ENCODE results near the gene HLF. TPM values are rescaled to one million over a fixed set of nuclear protein-coding genes. Genes with fewer than 3 reads are reported as not detected.

Gene HLF
- total and polyA plus RNA-seq, 2 donors (not counting 1 experiment from before 2014, with no cell fraction given) = 0.10 TPM; not detected in 1

- no peaks in the 10 kb centered on the region for H4K20me1 ChIP-seq (ENCODE audit: control insufficient read depth, insufficient read depth, low read length, poor library complexity, severe bottlenecking)
- Mint-ChIP-seq H3K27me3 (peaks cover 11% of the 10 kb centered on the region), H3K4me1 (peaks cover 3% of the 10 kb centered on the region), H3K9me3 (ENCODE audit: insufficient read depth) (no peaks in the 10 kb centered on the region), H3K27ac (no peak overlapping the region), H3K4me3 (no peak overlapping the region)
- no peak overlapping the region for H2AFZ ChIP-seq (ENCODE audit: insufficient read depth, low read depth, low read length, poor library complexity, severe bottlenecking)
- H3K4me3 ChIP-seq (ENCODE audit: control extremely low read depth in 1 of 5, extremely low read depth in 1 of 5, insufficient read depth in 1 of 5, low read depth in 2 of 5, low read length in 4 of 5) = no peak overlapping the region
- no peak for ATAC-seq (ENCODE audit: low read depth)
- H3K36me3 ChIP-seq (replicated peaks in 1 of 2; ENCODE audit: control extremely low read depth in 1 of 2, control insufficient read depth in 1 of 2, extremely low read depth in 1 of 2, insufficient read depth in 2 of 2, low read length in 1 of 2) = no peaks in the 10 kb centered on the region
- H3K9ac ChIP-seq (ENCODE audit: low read length) = no peak overlapping the region
- CTCF ChIA-PET = interaction anchor here (1.4 to 7.0 kb wide), 4 partner anchors 8 to 358 kb away, joined by 6 to 82 read pairs (median 34); partner anchors contain the start of gene SMIM36
- no peak overlapping the region for H3K27ac ChIP-seq (ENCODE audit: low read length in 2 of 2)
- TF ChIP-seq EZH2 (IDR thresholded peaks at IDR 0.05; ENCODE audit: borderline replicate concordance, insufficient read depth, low read depth, low read length, poor library complexity, severe bottlenecking) (no peak), CTCF (IDR thresholded peaks at IDR 0.05) (no peak)
- no CpG with 5 or more reads among the region's 2 CpGs for WGBS (ENCODE audit: insufficient coverage)
- POLR2A ChIA-PET = no interaction called here
- H3K4me1 ChIP-seq (ENCODE audit: control insufficient read depth in 2 of 2, insufficient read depth in 2 of 2, low read length in 2 of 2) = no peaks in the 10 kb centered on the region
- H3K9me3 ChIP-seq (ENCODE audit: control extremely low read depth in 1 of 3, control insufficient read depth in 2 of 3, insufficient read depth in 1 of 3, low read length in 2 of 3) = peaks cover 0 to 4% (median 0%) of the 10 kb centered on the region in 3 donors
- peaks cover 0 to 3% (median 0%) of the 10 kb centered on the region in 4 experiments for H3K27me3 ChIP-seq (replicated peaks in 1 of 4; ENCODE audit: control extremely low read depth in 1 of 4, control insufficient read depth in 3 of 4, insufficient read depth in 4 of 4, low read length in 3 of 4)
- no peak for DNase-seq
- H3K79me2 ChIP-seq (ENCODE audit: control insufficient read depth, insufficient read depth, low read length) = no peaks in the 10 kb centered on the region
- H3K4me2 ChIP-seq (replicated peaks; ENCODE audit: low read depth, low read length, poor library complexity, severe bottlenecking) = no peak overlapping the region
- intact Hi-C loops (cut with micrococcal nuclease) = no loop called here
Measured at GRCh38 chr17:55350825-55351205, 86.1 kb downstream of the HLF start.

- WGBS (ENCODE audit: insufficient coverage) = no CpG with 5 or more reads among the region's 1 CpG
Measured at GRCh38 chr17:55351226-55351625, 86.5 kb downstream of the HLF start.

More at GRCh38 chr17:55351226-55351625, 86.5 kb downstream of the HLF start:
- Mint-ChIP-seq H3K4me3 (no peak overlapping the region), H3K9me3 (ENCODE audit: insufficient read depth) (no peaks in the 10 kb centered on the region), H3K27me3 (peaks cover 10% of the 10 kb centered on the region), H3K27ac (no peak overlapping the region), H3K4me1 (peaks cover 3% of the 10 kb centered on the region)
- ATAC-seq (ENCODE audit: low read depth) = no peak
- H3K4me3 ChIP-seq (ENCODE audit: control extremely low read depth in 1 of 5, extremely low read depth in 1 of 5, insufficient read depth in 1 of 5, low read depth in 2 of 5, low read length in 4 of 5) = no peak overlapping the region
- no peak for DNase-seq
- H3K27ac ChIP-seq (ENCODE audit: low read length in 2 of 2) = no peak overlapping the region
- no peaks in the 10 kb centered on the region for H4K20me1 ChIP-seq (ENCODE audit: control insufficient read depth, insufficient read depth, low read length, poor library complexity, severe bottlenecking)
- H3K9me3 ChIP-seq (ENCODE audit: control extremely low read depth in 1 of 3, control insufficient read depth in 2 of 3, insufficient read depth in 1 of 3, low read length in 2 of 3) = peaks cover 0 to 4% (median 0%) of the 10 kb centered on the region in 3 donors
- no peak overlapping the region for H2AFZ ChIP-seq (ENCODE audit: insufficient read depth, low read depth, low read length, poor library complexity, severe bottlenecking)
- peaks cover 0 to 3% (median 0%) of the 10 kb centered on the region in 4 experiments for H3K27me3 ChIP-seq (replicated peaks in 1 of 4; ENCODE audit: control extremely low read depth in 1 of 4, control insufficient read depth in 3 of 4, insufficient read depth in 4 of 4, low read length in 3 of 4)
- no peaks in the 10 kb centered on the region for H3K79me2 ChIP-seq (ENCODE audit: control insufficient read depth, insufficient read depth, low read length)
- POLR2A ChIA-PET = no interaction called here
- no peaks in the 10 kb centered on the region for H3K36me3 ChIP-seq (replicated peaks in 1 of 2; ENCODE audit: control extremely low read depth in 1 of 2, control insufficient read depth in 1 of 2, extremely low read depth in 1 of 2, insufficient read depth in 2 of 2, low read length in 1 of 2)
- no peaks in the 10 kb centered on the region for H3K4me1 ChIP-seq (ENCODE audit: control insufficient read depth in 2 of 2, insufficient read depth in 2 of 2, low read length in 2 of 2)
- no peak overlapping the region for H3K9ac ChIP-seq (ENCODE audit: low read length)
- intact Hi-C loops (cut with micrococcal nuclease) = no loop called here
- TF ChIP-seq CTCF (IDR thresholded peaks at IDR 0.05) (no peak), EZH2 (IDR thresholded peaks at IDR 0.05; ENCODE audit: borderline replicate concordance, insufficient read depth, low read depth, low read length, poor library complexity, severe bottlenecking) (no peak)
- CTCF ChIA-PET = interaction anchor here (1.6 to 7.0 kb wide), 4 partner anchors 9 to 358 kb away, joined by 7 to 82 read pairs (median 34); partner anchors contain the start of gene SMIM36
- H3K4me2 ChIP-seq (replicated peaks; ENCODE audit: low read depth, low read length, poor library complexity, severe bottlenecking) = no peak overlapping the region
